ENCODE results near the gene ATP6V1C2.

DNA sequence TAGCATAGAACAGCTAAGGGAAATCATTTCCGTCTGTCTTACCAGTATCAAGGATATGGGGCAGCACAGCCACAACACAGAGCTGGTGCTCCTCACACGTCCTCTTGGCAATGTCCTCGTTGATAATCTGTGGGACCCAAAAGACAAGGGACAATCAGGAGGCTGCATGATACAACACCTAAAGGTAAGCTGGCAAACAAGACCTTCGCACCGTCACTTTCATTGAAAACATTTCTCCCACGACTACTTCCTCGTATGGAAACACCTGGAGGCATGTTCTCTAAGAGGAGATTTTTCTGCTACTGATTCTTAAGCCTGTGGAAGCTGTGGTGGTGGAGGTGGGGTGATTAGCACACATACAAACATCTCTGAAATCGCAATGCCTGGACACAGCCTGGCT, 67.4 kb downstream of the ATP6V1C2 start:
- TF ChIP-seq ZNF274 (IDR thresholded peaks at IDR 0.05; ENCODE audit: low read depth, low read length): no peak
- TF ChIP-seq SUZ12 (IDR thresholded peaks at IDR 0.05; ENCODE audit: extremely low read depth, insufficient read depth, insufficient read length): no peak

All from NT2/D1 (cell line).